ENCODE data around the gene PTPRK. TPM values are rescaled to one million over a fixed set of nuclear protein-coding genes. Genes with fewer than 3 reads are reported as not detected.

The PTPRK gene
- total and polyA plus RNA-seq, 2 donors = 26.7 to 134 TPM

- Histone ChIP-seq H3K27ac (ENCODE audit: low read depth) (no peak overlapping the region), H3K36me3 (ENCODE audit: insufficient read depth) (no peaks in the 10 kb centered on the region), H3K4me1 (ENCODE audit: insufficient read depth) (no peaks in the 10 kb centered on the region), H3K4me3 (ENCODE audit: low read depth, low read length) (no peak overlapping the region)
- WGBS = 85% methylated on average over 5 of the region's 5 CpGs
- no peak for DNase-seq (ENCODE audit: extremely low spot score)
Measured at GRCh38 chr6:128526152-128526914, 5.9 kb upstream of the PTPRK start.

GRCh38 chr6:128525406-128525805 lies 5.0 kb upstream of the PTPRK start:
- H3K27ac ChIP-seq (ENCODE audit: low read depth) = no peak overlapping the region
- H3K4me1 ChIP-seq (ENCODE audit: insufficient read depth) = no peaks in the 10 kb centered on the region
- no peak overlapping the region for H3K4me3 ChIP-seq (ENCODE audit: low read depth, low read length)
- WGBS = 92% methylated on average over 2 of the region's 2 CpGs
- H3K36me3 ChIP-seq (ENCODE audit: insufficient read depth) = no peaks in the 10 kb centered on the region
- no peak for DNase-seq (ENCODE audit: extremely low spot score)

GRCh38 chr6:128521282-128521632 lies 858 bp upstream of the PTPRK start:
- peak overlapping the region; percentile 69 for H3K4me3 ChIP-seq (ENCODE audit: low read depth, low read length)
- H3K36me3 ChIP-seq (ENCODE audit: insufficient read depth) = no peaks in the 10 kb centered on the region
- no peaks in the 10 kb centered on the region for H3K4me1 ChIP-seq (ENCODE audit: insufficient read depth)
- no peak for DNase-seq (ENCODE audit: extremely low spot score)
- WGBS = 38% methylated on average over 2 of the region's 2 CpGs
- H3K27ac ChIP-seq (ENCODE audit: low read depth) = no peak overlapping the region

GRCh38 chr6:128519931-128520435 lies 416 bp downstream of the PTPRK start:
- under 1% methylated on average over 39 of the region's 39 CpGs for WGBS
- Histone ChIP-seq H3K4me1 (ENCODE audit: insufficient read depth) (no peaks in the 10 kb centered on the region), H3K4me3 (ENCODE audit: low read depth, low read length) (peak overlapping the region; percentile 69), H3K27ac (ENCODE audit: low read depth) (peak overlapping the region; percentile 96), H3K36me3 (ENCODE audit: insufficient read depth) (no peaks in the 10 kb centered on the region)
- DNase-seq (ENCODE audit: extremely low spot score) = no peak

GRCh38 chr6:128519132-128519930 lies 1.1 kb downstream of the PTPRK start:
- Histone ChIP-seq H3K36me3 (ENCODE audit: insufficient read depth) (no peaks in the 10 kb centered on the region), H3K27ac (ENCODE audit: low read depth) (peak overlapping the region; percentile 96), H3K4me3 (ENCODE audit: low read depth, low read length) (peak overlapping the region; percentile 69), H3K4me1 (ENCODE audit: insufficient read depth) (no peaks in the 10 kb centered on the region)
- WGBS = under 1% methylated on average over 46 of the region's 46 CpGs
- DNase-seq (ENCODE audit: extremely low spot score) = no peak

- peak overlapping the region; percentile 69 for H3K4me3 ChIP-seq (ENCODE audit: low read depth, low read length)
- H3K27ac ChIP-seq (ENCODE audit: low read depth) = no peak overlapping the region
- no peaks in the 10 kb centered on the region for H3K36me3 ChIP-seq (ENCODE audit: insufficient read depth)
- no peaks in the 10 kb centered on the region for H3K4me1 ChIP-seq (ENCODE audit: insufficient read depth)
- 17% methylated on average over 21 of the region's 21 CpGs for WGBS
- no peak for DNase-seq (ENCODE audit: extremely low spot score)
Measured at GRCh38 chr6:128518434-128519131, 1.8 kb downstream of the PTPRK start.

GRCh38 chr6:128517124-128517523 lies 3.3 kb downstream of the PTPRK start:
- H3K4me3 ChIP-seq (ENCODE audit: low read depth, low read length) = no peak overlapping the region
- H3K27ac ChIP-seq (ENCODE audit: low read depth) = no peak overlapping the region
- no peaks in the 10 kb centered on the region for H3K4me1 ChIP-seq (ENCODE audit: insufficient read depth)
- 97% methylated on average over 2 of the region's 2 CpGs for WGBS
- no peak for DNase-seq (ENCODE audit: extremely low spot score)
- H3K36me3 ChIP-seq (ENCODE audit: insufficient read depth) = no peaks in the 10 kb centered on the region

GRCh38 chr6:128516514-128516898 lies 3.9 kb downstream of the PTPRK start:
- no peak for DNase-seq (ENCODE audit: extremely low spot score)
- no peaks in the 10 kb centered on the region for H3K36me3 ChIP-seq (ENCODE audit: insufficient read depth)
- H3K4me1 ChIP-seq (ENCODE audit: insufficient read depth) = no peaks in the 10 kb centered on the region
- H3K4me3 ChIP-seq (ENCODE audit: low read depth, low read length) = no peak overlapping the region
- WGBS = 37% methylated on average over 1 of the region's 1 CpG
- no peak overlapping the region for H3K27ac ChIP-seq (ENCODE audit: low read depth)

GRCh38 chr6:128515550-128516513 lies 4.6 kb downstream of the PTPRK start:
- 60% methylated on average over 6 of the region's 6 CpGs for WGBS
- H3K36me3 ChIP-seq (ENCODE audit: insufficient read depth) = no peaks in the 10 kb centered on the region
- no peak overlapping the region for H3K27ac ChIP-seq (ENCODE audit: low read depth)
- H3K4me1 ChIP-seq (ENCODE audit: insufficient read depth) = no peaks in the 10 kb centered on the region
- no peak for DNase-seq (ENCODE audit: extremely low spot score)
- H3K4me3 ChIP-seq (ENCODE audit: low read depth, low read length) = no peak overlapping the region

GRCh38 chr6:128513878-128514277 lies 6.5 kb downstream of the PTPRK start:
- 78% methylated on average over 3 of the region's 3 CpGs for WGBS
- H3K4me3 ChIP-seq (ENCODE audit: low read depth, low read length) = no peak overlapping the region
- no peak for DNase-seq (ENCODE audit: extremely low spot score)
- no peaks in the 10 kb centered on the region for H3K4me1 ChIP-seq (ENCODE audit: insufficient read depth)
- H3K27ac ChIP-seq (ENCODE audit: low read depth) = no peak overlapping the region
- H3K36me3 ChIP-seq (ENCODE audit: insufficient read depth) = no peaks in the 10 kb centered on the region

GRCh38 chr6:128512296-128512695 lies 8.1 kb downstream of the PTPRK start:
- no peaks in the 10 kb centered on the region for H3K36me3 ChIP-seq (ENCODE audit: insufficient read depth)
- no peak overlapping the region for H3K27ac ChIP-seq (ENCODE audit: low read depth)
- DNase-seq (ENCODE audit: extremely low spot score) = no peak
- no peak overlapping the region for H3K4me3 ChIP-seq (ENCODE audit: low read depth, low read length)
- WGBS = 72% methylated on average over 2 of the region's 2 CpGs
- no peaks in the 10 kb centered on the region for H3K4me1 ChIP-seq (ENCODE audit: insufficient read depth)

GRCh38 chr6:128511506-128511905 lies 8.9 kb downstream of the PTPRK start:
- H3K27ac ChIP-seq (ENCODE audit: low read depth) = no peak overlapping the region
- no peaks in the 10 kb centered on the region for H3K4me1 ChIP-seq (ENCODE audit: insufficient read depth)
- no peaks in the 10 kb centered on the region for H3K36me3 ChIP-seq (ENCODE audit: insufficient read depth)
- no peak for DNase-seq (ENCODE audit: extremely low spot score)
- no peak overlapping the region for H3K4me3 ChIP-seq (ENCODE audit: low read depth, low read length)
- 71% methylated on average over 5 of the region's 5 CpGs for WGBS

GRCh38 chr6:128509709-128510108 lies 10.7 kb downstream of the PTPRK start:
- WGBS = 89% methylated on average over 1 of the region's 1 CpG
- no peak for DNase-seq (ENCODE audit: extremely low spot score)
- Histone ChIP-seq H3K36me3 (ENCODE audit: insufficient read depth) (no peaks in the 10 kb centered on the region), H3K4me3 (ENCODE audit: low read depth, low read length) (no peak overlapping the region), H3K4me1 (ENCODE audit: insufficient read depth) (no peaks in the 10 kb centered on the region), H3K27ac (ENCODE audit: low read depth) (no peak overlapping the region)

Measured in urinary bladder (tissue), 4 donors.